Type B pancreatic cell (in vitro differentiated cells): ENCODE data around the gene ADGRG6. TPM values are rescaled to one million over a fixed set of nuclear protein-coding genes. Genes with fewer than 3 reads are reported as not detected.

Experiments used
- DNase-seq: peaks from one replicate; pipeline ENCODE4 v3.0.0; 2021; ENCODE audit warnings: mixed read lengths; ENCODE audit not compliant: unreplicated experiment; ENCODE audit errors: extremely low spot score
- H3K27ac Mint-ChIP-seq: 2 replicates; pipeline ENCODE4 v1.8.0; 2021; ENCODE audit warnings: mild to moderate bottlenecking, mixed read lengths
- H3K27me3 Mint-ChIP-seq: 2 replicates; pipeline ENCODE4 v1.8.0; 2021; ENCODE audit warnings: mixed read lengths
- H3K36me3 Mint-ChIP-seq: 2 replicates; pipeline ENCODE4 v1.8.0; 2021; ENCODE audit warnings: mixed read lengths
- H3K4me1 Mint-ChIP-seq: one replicate; pipeline ENCODE4 v1.8.0; 2021; ENCODE audit warnings: mixed read lengths; ENCODE audit not compliant: unreplicated experiment
- H3K4me3 Mint-ChIP-seq: 2 replicates; pipeline ENCODE4 v1.8.0; 2021; ENCODE audit warnings: mild to moderate bottlenecking, mixed read lengths
- H3K9me3 Mint-ChIP-seq: 2 replicates; pipeline ENCODE4 v1.8.0; 2021; ENCODE audit warnings: mixed read lengths
- total RNA-seq: library from RNA; stranded (reverse); gene quantifications from 2 replicates; pipeline ENCODE4 v1.2.1, GENCODE V29; 2021; ENCODE audit warnings: low replicate concordance
- TF ChIP-seq, protein P1 (sequence below): fragments of 200-600 bp; sonication (generic); conservative IDR thresholded peaks from 2 replicates; pipeline ENCODE4 v1.5.0; 2021; ENCODE audit warnings: antibody characterized with exemption, mild to moderate bottlenecking

ADGRG6 gene
- total RNA-seq, 1 donor from 2014 or later: 26.7 TPM

- Mint-ChIP-seq H3K27me3 (peaks cover 30% of the 10 kb centered on the region), H3K9me3 (no peaks in the 10 kb centered on the region), H3K27ac (peak overlapping the region; percentile 88), H3K4me1 (peaks cover 18% of the 10 kb centered on the region), H3K36me3 (peaks cover 4% of the 10 kb centered on the region), H3K4me3 (peak overlapping the region; percentile 95)
- TF ChIP-seq, protein P1, sequence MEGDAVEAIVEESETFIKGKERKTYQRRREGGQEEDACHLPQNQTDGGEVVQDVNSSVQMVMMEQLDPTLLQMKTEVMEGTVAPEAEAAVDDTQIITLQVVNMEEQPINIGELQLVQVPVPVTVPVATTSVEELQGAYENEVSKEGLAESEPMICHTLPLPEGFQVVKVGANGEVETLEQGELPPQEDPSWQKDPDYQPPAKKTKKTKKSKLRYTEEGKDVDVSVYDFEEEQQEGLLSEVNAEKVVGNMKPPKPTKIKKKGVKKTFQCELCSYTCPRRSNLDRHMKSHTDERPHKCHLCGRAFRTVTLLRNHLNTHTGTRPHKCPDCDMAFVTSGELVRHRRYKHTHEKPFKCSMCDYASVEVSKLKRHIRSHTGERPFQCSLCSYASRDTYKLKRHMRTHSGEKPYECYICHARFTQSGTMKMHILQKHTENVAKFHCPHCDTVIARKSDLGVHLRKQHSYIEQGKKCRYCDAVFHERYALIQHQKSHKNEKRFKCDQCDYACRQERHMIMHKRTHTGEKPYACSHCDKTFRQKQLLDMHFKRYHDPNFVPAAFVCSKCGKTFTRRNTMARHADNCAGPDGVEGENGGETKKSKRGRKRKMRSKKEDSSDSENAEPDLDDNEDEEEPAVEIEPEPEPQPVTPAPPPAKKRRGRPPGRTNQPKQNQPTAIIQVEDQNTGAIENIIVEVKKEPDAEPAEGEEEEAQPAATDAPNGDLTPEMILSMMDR: no peak
- no peak for DNase-seq
These were observed 1.3 kb downstream of the ADGRG6 start for GRCh38 chr6:142303176-142303533.

- Mint-ChIP-seq H3K4me1 (peaks cover 15% of the 10 kb centered on the region), H3K36me3 (peaks cover 4% of the 10 kb centered on the region), H3K27ac (no peak overlapping the region), H3K4me3 (peak overlapping the region; percentile 95), H3K27me3 (peaks cover 30% of the 10 kb centered on the region), H3K9me3 (no peaks in the 10 kb centered on the region)
- TF ChIP-seq, protein P1: peak; percentile 33
- no peak for DNase-seq
These were observed 2.4 kb downstream of the ADGRG6 start for GRCh38 chr6:142304241-142304640.

GRCh38 chr6:142306736-142307135, 4.9 kb downstream of the ADGRG6 start:
- H3K9me3 Mint-ChIP-seq: no peaks in the 10 kb centered on the region
- H3K36me3 Mint-ChIP-seq: peaks cover 2% of the 10 kb centered on the region
- DNase-seq: no peak
- TF ChIP-seq, protein P1: no peak
- peaks cover 19% of the 10 kb centered on the region for H3K27me3 Mint-ChIP-seq
- peaks cover 6% of the 10 kb centered on the region for H3K4me1 Mint-ChIP-seq
- peak overlapping the region; percentile 55 for H3K4me3 Mint-ChIP-seq
- H3K27ac Mint-ChIP-seq: peak overlapping the region; percentile 40

GRCh38 chr6:142307963-142308748, 6.3 kb downstream of the ADGRG6 start:
- Mint-ChIP-seq H3K9me3 (no peaks in the 10 kb centered on the region), H3K4me3 (no peak overlapping the region), H3K27me3 (peaks cover 5% of the 10 kb centered on the region), H3K4me1 (peaks cover 7% of the 10 kb centered on the region), H3K36me3 (peaks cover 5% of the 10 kb centered on the region), H3K27ac (no peak overlapping the region)
- no peak for DNase-seq
- TF ChIP-seq, protein P1: no peak

GRCh38 chr6:142309426-142309825, 7.6 kb downstream of the ADGRG6 start:
- no peaks in the 10 kb centered on the region for H3K9me3 Mint-ChIP-seq
- H3K36me3 Mint-ChIP-seq: peaks cover 5% of the 10 kb centered on the region
- peaks cover 2% of the 10 kb centered on the region for H3K27me3 Mint-ChIP-seq
- H3K27ac Mint-ChIP-seq: no peak overlapping the region
- TF ChIP-seq, protein P1: no peak
- no peak overlapping the region for H3K4me3 Mint-ChIP-seq
- H3K4me1 Mint-ChIP-seq: peaks cover 11% of the 10 kb centered on the region
- DNase-seq: no peak
